CD4-positive, alpha-beta T cell treated with Interleukin-15 for 1 hour (primary cell): ENCODE measurements around the gene KRT4.
"Not testable (repeated sequence)": the region's sequence is repeated elsewhere in the genome, so short reads cannot be mapped to it uniquely, and the experiment has no call there.

Experiments used
- DNase-seq: peaks from one replicate; pipeline ENCODE4 v3.0.0-alpha.2; 2020

KRT4 gene

DNA sequence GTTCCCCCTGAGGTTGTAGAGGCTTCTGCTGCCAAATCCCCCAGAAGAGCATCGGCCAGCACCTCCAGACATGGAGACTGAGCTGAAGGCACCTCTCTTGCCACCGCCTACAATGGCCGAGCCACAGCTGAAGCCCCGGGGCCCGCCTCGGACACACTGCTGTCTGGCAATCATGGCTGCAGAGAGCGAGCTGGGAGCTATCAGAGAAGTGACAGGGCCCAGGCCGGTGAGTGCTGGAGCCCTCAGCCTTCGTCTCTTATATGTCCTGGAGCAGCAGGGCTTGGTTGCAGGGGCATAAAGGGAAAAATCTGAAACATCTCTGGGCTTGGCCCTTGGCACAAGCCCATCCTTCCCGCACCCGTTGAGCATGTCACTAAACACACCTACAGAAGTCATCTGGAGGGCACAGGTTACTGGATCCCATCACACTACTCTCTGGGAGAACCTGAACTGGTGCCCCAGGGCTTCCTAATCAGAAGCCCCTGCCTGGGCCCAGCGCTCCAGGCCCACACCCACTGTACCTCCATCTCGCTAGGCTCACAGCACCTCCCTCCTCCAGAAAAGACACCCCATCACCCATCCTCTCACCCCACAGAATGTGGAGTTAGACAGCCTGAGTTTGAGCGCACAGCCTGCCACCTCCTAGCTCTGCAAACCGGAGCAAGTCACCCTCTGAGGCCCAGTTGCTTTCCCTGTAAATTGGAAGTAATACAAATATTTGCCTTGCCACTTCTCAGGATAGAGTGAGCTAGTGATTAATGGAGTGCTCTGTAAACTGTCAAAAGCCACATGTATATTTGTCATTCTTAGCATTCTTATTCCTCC is at the start of gene KRT4:
TSS of gene KRT4 (minus strand) at position 232 of the 825 bp plus-strand sequence. CDS start at position 174, 58 bp downstream.
- DNase-seq, result no peak

DNA sequence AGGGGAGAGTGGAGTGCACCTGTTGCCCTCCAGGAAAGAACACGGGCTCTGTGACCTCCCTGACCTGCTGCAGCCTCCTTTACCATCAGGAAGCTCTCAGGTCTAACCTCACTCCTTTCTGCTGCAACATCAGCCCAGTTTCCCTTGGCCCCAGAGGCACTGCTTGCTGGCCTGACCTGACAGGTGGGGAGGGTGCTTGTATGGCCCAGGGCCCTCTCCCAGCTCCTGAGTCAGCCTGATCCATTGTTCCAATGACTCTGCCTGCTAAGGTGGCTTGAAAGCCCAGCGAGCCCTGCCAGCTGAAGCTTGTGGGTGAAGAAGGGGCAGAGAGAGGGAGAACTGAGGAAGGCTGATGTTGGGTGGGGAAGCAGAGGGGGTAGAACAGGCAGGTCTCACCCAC is 48.1 kb upstream of the KRT4 start:
- no peak for DNase-seq

DNA sequence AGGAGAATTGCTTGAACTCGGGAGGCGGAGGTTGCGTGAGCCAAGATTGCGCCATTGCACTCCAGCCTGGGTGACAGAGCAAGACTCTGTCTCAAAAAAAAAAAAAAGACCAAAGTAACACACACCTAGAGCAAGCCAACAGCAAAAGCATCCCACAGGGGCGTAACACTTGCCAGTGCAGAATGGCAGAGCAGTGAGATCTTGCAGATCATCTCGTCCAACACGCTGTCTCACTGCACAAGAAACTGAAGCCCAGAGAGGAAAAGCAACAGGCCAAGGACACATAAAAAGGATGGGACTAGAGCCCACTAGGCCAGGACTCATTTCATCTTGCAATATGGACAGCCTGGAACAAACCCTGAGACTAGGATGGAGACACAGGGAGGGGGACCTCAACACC is 47.6 kb upstream of the KRT4 start:
- no peak for DNase-seq

DNA sequence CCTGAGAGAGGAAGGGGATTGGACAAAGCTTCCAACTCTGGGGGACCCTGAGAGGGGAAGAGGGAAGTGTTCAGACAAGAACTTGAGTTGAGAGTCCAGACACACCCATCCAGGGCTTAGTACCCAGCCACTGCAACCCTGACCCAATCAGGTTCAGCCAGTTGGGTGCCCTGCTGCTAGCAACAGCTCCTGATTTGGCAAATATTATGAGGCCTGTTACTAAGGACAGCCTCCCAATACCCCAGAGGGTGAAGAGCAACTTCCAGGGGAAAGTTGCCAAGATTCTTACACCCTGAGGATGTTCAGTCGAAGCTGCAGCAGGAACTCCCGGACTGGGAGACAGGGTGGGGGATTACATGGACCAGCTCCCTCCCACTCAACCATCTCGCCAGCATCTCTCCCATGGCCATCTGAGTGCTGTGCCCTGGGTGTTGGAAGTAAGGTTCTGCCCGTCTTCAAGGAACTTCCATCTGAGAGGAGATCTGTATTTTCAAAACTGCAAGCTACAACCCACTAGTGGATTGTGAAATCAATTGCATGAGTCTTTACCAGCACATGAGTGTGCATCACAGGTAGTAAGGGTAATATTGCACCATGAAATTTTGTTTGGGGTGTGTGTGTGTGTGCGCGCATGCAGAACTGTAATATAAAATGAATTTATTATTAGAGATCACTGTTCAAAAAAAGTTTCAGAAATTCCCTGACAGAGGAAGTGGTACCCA is 46.3 kb upstream of the KRT4 start:
- no peak for DNase-seq

DNA sequence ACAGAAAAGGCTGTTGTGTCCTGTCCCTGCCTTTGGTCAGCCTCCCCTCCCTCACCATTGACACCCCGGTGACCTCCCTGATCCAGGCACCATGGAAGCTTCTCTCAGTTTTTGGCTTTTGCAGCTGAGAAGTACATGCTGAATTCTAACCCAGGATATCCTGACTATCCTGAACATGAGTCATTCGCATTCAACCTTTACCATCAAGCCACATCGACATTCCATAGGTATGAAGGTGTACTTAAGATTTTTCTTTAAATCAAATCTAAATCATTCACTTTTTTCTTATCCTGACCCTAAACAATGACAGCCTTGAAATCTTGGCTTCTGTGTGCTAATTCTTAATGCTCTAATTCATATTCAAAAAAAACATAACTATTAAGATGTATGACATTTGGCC is 43.6 kb upstream of the KRT4 start:
- DNase-seq, result no peak

DNA sequence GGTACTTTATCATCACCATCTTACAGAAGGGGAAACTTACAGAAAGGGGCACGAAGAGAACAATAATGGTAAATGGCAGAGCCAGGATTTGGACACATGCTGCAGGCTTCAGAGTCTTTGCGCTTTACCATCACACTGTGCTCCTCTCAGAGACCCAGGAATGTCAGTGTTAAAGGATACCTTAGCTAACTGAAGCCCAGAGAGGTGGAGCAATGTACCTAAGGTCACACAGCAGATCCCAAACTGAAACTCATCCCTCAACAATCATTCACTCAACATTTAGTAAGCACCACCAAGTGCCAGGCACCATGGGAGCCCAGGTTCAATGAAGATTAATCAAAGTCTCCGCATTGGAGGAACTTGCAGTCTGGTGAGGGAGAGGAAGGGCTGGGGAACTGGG is 42.9 kb upstream of the KRT4 start:
- no peak for DNase-seq

DNA sequence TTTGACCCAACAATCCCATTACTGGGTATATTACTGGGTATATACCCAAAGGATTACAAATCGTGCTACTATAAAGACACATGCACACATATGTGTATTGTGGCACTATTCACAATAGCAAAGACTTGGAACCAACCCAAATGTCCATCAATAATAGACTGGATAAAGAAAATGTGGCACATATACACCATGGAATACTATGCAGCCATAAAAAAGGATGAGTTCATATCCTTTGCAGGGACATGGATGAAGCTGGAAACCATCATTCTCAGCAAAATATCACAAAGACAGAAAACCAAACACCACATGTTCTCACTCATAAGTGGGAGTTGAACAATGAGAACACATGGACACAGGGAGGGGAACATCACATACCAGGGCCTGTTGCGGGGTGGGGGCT is 42.2 kb upstream of the KRT4 start:
- DNase-seq, result not testable (repeated sequence)

DNA sequence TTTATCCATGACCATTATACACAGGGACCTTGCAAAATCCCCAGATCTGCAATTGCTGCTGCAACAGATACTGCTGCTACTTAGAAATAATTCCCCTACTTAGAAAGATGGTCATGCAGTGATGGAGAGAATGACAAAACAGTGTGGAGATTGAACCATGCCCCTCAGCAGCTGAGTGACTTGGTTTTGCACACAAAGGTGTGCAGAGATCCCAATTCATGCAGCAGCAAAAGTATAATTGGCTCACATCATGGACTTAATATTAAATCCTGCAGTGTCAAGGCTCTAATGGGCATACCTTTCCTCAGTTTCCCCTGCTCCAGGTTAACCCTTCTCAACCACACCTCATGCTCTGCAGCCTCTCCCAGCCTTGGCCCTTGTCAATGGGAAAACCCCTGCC is 37.9 kb upstream of the KRT4 start:
- DNase-seq, result no peak

DNA sequence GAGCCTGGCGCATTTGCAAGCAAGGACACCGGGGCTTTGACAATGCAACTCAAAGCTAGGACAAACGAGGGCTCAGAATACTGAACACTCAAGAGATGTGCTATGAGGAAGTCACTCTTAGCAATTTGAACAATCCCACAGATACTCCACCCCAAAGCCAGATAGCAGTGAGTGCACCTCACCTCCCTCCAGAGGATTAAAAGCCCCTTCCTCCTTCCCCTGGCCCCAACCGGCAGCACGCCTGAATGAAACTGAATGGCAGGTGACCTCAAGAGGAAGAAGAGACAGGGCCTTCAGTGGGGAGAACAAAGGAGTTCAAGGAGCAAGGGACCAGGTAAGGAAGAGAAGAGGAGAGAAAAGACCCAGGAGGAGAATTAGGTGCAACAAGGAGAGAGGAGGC is 36.8 kb upstream of the KRT4 start:
- DNase-seq, result no peak

DNA sequence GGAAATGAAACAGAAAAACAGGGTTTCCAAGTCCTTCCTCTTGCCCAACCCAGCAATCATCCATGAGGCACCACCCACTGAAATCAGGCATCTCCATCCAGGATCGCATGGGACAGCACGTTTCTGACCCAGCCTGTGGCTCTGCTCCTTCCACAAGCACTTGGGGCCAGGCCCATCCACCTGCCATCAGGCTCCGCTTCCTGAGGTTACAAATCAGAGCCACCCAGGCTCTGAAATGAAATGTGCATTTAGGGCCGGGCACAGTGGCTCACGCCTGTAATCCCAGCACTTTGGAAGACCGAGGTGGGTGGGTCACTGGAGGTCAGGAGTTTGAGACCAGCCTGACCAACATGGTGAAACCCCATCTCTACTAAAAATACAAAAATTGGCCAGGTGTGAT is 35.6 kb upstream of the KRT4 start:
- no peak for DNase-seq

DNA sequence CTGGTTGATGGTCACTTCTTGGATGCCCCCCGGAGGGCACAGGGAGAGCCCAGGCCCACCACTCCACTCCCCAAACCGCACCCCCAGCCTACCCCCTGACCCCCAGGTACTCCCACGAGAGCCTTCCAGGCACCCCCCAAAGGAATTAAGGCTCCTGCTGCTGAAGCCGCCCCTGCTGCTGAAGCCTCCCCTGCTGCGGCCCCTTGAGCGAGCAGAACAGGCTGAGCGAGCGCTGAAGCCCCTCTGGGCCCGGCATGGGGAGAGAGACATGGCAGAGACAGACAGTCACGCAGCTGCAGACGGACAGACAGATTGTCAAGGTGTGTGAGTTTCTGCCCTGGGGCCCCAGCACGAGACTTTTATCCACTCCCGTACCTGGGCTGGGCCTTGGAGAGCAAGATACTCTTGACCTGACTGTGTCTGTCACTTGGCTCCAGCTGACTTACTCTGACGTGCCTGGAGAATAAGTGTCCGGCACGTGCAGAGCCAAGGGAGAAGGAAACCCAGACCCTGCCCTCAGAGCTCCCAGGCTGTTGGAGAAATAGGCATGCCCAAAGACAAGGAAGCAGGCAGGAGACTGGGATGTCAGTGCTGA is 34.8 kb upstream of the KRT4 start, which contains the start of gene KRT78:
TSS of gene KRT78 (minus strand) at position 334 of the 595 bp plus-strand sequence. CDS start at position 270, 64 bp downstream.
- no peak for DNase-seq

DNA sequence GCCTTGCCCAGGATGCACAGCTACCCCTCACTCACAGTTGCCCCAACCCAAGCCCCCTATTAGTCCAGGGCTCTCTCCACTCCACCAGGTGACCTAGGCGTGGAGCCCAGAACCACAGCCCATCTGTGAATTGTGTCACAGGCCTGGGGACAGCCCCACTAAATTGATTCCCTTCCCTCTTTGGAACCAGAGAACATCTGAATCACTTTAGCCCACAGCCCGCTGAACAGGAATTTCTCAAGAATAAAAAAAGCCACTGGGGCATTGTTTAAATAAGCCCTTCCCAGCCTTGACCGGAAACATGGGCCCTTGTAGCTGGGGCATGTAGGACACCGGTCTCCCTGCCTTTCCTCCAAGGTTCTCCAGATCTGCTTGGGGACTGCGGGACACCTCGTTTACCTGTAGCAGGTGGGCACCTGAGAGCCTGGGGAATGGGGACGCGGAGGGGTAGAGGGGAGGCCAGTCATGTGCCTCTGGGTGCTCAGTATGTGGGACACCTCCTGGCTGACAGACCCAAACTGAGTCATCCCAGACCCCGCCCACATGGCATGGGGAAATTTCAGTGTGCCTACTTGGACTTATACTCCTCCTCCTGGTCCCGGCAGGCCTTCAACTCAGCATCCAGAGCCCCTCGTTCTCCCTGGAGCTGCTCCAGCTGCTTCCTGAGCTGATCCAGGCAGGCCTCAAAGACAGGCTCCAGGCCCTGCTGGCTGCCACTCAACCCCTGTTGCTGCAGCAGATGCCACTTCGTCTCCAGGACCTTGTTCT is 33.6 kb upstream of the KRT4 start:
- DNase-seq, result no peak

DNA sequence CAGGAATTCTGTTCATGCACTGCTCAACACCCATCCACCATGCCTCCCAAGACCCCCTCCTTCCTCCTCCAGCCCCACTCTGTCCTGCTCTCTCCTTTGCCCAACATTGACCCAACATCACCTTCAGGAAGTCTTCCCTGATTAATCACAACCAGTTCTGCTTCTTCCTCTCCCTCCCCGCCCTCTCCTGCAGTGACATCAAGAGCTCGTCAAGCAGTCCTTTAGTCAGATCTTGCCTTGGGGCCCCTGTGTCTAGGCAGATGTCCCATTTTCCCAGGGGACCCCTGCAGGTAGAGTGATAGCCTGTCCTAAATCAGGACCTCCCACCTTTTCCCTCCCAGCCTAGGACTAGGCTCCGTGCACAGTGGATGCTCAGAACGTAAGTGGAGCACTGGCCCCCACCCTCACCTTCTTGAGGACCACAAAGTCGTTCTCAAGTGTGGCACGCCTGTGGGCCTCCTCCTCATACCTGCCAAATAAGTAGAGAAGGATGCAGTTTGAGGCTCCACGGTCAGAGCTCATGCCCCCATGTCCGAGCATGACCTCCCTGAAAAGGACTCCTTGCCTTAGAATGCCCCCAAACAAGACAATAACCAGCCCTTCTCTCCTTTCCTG is 32.5 kb upstream of the KRT4 start:
- DNase-seq, result no peak

DNA sequence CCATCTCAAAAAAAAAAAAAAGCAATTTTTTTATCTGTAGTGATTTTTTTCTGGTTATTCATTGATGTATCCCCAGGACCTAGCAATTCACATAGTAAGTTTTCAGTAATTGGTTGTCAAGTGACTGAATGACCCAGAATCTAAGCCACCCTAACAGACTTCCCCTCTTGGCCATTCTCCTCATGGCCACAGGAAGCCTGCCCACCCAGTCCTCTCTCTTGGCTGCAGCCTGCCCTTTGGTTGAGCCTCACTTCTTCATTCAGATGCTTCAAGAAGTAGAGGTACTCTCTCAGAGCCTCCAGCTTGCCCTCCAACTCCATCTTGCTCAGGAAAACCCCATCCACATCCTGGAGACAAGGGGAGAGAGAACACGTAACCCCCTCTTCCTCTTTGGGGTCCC is 32.0 kb upstream of the KRT4 start:
- no peak for DNase-seq

DNA sequence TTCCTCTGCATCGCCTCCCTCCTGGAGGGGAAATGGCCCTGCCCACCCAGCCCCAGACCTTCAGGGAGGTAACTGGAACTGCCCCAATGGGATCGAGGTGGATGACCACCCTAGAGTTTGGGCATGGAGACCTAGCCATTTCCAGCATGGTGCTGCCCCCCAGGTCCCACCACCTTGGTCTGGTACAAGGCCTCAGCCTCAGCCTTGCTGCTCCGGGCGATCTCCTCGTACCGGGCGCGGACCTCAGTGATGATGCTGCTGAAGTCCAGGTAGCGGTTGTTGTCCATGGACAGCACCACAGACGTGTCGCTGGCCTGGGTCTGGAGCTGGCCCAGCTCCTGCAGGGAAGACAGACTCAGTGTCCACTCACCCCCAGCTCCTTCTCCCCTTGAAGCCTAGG is 30.5 kb upstream of the KRT4 start:
- no peak for DNase-seq

DNA sequence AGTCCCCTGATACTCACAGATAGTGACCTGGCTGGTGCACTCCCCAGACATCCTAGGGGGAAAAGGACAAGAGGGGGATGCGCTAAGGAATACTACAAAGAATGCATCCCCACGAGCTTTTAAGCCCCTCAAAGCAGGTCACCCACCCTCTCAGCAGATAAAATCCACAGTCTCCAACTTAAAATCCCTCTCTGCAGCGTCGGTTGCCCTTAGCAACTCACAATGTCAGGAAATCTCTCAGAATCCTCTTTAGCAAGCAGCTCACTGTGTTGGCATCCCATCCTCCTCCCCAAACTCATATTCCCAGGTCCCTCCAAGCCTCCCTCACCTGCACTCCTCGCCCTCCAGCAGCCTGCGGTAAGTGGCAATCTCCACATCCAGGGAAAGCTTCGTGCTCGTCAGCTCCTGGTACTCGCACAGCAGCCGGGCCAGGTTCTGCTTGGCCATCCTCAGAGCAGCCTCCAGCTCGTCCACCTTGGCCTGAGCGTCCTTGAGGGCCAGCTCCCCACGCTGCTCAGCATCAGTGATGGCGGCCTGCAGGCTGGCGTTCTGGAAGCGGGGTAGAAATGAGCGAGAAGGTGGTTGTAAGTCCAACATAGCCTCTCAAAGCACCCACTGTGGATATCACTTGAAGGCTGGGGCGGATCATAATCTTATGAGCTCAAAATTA is 25.7 kb upstream of the KRT4 start:
- no peak for DNase-seq

DNA sequence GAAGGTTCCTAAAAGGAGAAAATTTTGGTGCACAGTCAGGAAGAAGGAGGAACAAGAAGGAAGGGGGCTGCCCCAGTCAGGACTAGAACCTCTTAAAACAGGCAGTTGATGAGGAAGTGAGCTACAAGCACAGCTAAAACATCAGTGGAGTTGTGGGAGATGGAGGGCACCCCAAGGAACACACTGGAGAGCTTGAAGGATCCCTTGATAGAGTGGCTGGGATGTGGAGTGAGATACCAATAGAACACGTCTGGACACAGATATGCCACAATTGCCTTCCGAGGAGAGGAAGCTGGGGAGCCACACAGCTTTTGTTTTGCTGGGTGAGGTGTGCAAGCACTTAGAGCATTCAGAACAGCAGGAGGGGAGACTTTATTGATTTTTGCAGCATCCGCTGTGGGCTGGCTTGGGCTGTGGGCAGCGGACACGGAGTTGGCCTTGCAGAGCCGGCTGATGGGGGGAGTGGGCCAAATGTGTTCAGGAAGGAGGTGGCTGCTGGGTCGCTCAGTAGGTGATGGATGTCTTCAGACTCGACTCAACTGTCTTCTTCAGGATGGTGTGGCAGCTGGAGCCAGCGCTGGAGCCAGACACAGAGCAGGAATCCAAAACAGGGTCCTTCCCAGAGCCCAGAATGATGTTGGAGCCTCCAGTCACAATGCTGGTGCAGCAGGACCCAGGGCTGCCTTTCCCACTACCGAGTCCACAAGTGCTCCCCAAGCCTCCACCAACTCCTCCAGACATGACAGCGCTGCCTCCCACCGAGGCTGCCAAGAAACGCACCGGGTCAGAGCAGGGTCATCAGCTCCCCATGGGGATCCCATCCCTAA is 24.9 kb upstream of the KRT4 start:
- no peak for DNase-seq

DNA sequence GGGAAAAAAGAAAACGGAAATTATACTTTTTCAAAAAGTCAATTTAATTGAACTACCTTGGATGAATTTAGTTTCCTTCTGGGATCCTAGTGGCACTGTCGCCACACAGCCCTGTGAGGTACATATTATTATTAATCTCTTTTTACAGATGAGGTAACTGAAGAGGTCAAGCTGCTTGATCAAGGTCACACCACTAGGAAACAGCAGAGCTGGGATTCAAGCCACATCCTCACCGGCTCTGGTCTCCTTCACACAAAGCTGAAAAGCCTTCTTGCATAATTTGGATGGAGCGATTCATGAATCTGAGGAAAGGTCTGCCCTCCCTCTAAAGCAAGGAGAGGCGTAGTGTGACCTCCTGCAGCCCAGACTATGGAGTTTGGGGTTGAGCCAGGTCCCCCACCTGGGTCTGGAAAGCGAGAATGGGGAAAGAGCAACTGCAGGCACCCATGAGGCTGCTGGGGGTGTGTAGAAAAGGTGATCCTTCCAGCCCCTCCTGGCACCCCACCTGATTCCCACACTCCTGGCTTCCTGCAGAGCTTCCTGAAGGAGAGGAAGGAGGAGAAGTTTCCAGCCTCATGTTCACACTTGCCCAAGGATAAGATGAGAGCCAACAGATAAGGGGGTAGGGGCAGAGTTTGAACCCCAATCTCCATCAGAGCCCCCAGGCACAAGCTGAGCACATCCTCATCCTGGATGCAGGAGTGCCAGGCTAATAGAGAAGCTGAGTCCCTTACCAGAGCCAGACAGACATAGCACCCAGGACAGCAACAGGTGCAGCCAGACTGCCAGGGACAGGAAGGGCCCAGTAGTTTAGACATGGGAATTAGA is 24.1 kb upstream of the KRT4 start:
- no peak for DNase-seq

DNA sequence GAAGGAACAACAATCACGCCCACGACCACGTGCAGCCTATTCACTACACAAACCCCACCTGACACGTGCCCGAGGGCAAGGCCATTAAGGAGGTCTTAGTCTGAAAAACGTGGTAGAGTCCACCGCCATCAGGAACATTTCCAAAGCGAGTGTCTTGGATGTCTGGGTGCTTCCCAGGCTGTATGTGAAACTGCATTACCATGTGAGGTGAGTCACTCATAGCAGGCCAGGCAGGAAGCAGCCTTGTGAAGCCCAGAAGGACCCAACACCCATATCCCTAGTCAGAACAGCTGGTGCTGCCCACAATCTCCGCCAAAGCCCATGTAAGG is 23.5 kb upstream of the KRT4 start:
- DNase-seq, result no peak
